HG02852 (cell line): ENCODE measurements around the gene HOXB6.
A peak's percentile ranks its signal among the peaks of the same experiment; 100 is the strongest.

Experiments used
- ATAC-seq: cut with Tn5 transposase; IDR thresholded peaks from one replicate; pipeline ENCODE4 v1.9.1; 2021; ENCODE audit warnings: mild to moderate bottlenecking, moderate library complexity; ENCODE audit not compliant: unreplicated experiment

HOXB6 gene

DNA sequence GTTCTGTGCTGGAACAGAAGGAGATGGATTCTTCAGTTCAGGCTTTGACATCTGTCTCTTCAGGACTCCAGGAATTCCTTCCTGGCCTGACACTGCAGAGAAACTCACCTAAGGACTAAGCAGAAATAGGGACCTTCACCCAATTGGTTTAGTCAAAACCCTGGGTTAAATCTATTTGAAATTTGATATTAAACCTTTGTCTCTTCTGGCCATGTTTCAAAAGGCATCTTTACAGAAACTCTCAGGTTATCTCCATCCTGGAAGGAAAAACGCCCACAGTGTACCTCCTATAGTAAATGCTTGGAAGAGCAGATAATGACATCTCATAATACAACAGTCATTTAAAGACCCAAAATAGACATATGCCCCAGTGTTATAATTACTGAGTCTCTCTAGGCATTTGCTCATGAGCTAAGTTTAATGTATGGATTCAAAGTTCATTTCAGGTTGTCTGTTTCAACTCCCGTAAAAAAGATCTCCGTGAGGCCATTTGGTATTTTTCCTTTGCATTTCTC, 21.0 kb downstream of the HOXB6 start:
- ATAC-seq, result no peak

DNA sequence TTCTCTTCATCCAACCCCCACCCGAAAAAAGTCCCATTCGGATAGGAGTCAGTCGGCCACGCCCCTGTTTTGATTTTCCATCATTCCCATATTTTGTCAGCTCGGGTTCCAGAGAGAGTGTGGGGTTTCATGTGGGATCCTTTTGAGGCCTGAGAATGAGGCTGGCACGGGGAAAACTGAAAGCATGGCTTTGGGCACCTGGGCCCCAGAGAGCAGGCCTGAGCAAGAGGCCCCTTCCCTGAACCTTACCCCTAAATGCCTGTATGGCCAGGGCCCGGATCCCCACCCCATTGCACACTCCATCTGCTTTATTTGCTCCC, 22.1 kb downstream of the HOXB6 start:
- no peak for ATAC-seq

DNA sequence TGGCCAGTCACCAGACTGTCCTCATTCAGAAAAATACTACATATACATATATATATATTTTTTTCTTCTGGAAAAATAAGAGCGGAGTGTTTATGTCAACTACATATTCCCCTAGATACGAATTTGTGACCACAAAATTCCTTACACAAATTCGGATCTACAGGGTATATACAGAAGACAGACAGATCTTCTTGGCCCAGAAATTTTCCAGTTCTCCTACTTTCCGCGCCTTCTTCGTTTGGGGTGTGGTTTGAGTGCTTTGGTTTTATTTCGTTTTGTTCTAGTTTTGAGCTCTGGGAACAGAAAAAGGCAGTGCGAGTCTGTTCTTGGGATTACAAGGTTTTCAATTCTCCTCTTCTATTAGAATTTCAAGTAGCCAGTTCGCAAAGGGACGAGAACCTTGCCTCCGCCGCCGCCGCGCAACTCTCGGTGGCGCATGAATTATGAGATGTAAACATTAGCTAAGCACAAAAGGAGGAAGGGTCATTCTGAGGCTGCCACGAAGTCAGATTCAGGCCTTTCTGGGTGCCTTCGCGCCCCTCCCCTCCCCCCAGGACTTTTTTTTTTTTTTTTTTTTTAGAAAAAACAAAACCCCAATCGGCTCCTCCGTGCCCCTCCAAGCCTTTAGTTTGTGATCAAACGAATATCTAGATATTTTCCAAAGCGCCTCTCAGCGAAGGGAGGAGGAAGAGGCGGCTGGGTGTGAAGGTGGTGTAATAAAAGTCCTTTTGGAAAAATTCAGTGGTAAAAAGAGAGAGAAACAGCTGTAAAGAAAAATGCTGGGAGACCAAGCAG, 24.8 kb downstream of the HOXB6 start:
- ATAC-seq, result no peak

DNA sequence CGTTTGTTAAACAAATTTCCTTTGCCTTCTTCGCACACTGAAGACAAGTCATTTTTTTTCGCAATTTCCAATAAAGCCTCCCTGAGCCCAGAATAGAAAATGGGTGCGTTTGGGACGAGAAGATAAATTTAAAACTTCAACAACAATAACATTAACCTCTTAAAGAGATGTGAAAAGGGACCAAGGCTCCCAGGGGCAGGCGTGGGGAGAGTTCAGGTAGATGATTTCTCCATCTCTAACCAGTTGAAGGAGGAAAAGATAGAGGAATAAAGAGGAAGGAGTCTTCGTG, 25.4 kb downstream of the HOXB6 start:
- no peak for ATAC-seq

DNA sequence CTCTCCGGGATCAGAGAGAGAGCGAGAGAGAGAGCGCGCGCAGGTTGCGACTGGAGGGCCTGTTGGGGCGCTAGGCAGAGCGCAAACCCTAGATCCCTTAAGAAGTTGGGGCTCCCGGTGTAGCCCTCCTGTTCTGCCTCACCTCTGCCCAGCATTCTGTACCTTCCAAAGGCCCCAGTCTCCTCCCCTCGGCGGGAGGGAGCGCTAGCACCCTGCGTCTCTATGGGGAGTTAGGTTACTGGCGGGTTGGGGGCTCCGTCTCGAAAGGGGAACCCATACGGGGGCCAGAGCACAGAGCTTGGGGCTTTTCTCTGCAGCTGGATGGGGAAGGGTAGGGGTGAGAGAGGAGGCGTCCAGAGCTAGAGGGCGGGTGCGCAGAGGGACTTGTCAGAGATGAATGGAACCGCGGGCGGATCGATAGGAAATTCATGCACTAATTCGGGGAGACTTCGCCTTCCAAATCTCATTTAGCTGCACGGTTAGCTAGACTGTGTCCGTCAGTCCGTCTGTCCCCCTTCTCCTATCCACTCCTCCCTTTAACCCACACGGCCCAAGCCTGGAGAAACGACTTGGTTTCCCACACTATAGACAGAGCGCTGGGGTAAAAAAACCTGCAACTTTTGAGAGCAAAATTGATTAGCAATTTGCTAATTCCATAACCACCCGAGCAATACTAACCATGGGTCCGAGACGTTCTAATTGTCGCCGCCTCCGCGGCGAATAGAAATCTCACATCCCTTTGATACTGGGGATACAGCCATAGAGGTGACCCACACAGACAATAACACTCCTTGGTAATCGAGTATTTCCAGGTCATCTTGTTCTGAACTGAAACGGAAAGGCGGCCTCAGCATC, 25.9 kb downstream of the HOXB6 start:
- peak; percentile 35 for ATAC-seq

DNA sequence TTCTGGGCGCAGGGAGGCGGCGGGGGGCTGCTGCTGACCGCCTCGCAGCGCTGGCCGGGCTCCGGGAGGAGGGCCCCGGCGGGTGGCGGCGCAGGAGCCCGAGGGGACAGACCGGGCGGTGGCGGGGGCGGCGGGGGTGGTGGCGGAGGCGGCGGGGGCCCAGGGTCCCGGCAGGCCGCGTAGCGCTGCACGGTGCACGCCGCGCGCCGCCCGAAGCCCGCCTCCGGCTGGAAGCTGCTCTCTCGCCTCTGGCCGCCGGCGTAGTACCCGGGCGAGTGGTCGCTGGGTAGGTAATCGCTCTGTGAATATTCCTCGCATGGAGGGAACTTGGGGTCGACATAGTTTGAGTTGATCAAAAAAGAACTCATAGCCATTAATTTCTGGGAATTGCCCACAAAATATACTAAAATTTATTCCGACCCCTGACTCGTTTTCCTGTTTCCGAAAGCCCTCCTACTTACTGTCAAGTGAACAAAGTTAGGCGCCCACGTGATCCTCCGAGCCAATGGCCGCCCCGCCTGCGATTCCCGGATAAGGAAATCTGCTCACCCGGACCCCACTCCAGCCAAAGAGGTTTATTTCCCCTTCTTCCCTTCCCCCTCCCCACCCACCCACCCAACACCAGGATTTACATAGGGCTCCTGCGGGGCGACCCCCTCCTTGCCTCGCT, 26.7 kb downstream of the HOXB6 start, which contains the start of gene HOXB4:
Gene HOXB4 (minus strand): TSS at position 405 of the 670 bp plus-strand sequence. CDS start 31 bp downstream, at position 374.
- peak; percentile 52 for ATAC-seq

DNA sequence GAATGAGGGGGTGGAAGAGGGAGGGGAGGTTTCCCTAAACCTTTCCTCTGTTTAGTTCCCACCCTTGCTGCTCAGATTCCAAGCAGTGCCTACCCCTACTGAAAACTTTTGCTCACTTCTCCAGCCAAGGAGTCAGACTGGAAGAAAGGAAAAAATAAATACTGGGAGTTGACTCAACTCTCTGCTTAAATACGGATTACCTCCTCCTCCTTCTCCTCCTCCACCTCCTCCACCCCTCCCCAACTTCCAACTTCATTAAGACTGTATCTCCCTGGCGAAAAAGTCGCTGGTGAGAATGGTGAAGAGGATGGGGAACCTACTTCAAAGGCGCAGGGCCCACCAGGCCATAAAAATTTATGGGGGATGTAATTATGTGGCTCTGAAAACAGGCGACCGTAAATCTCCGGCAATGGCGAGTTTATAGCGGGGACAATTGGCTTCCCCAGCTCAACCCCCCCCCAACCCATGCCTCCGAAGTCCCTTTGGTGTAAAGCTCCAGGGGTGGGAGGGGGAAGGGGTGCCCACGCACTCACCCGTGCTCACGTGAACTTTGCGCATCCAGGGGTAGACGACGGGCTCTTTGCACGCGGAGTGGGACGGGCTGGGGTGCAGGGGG, 27.3 kb downstream of the HOXB6 start:
- no peak for ATAC-seq

DNA sequence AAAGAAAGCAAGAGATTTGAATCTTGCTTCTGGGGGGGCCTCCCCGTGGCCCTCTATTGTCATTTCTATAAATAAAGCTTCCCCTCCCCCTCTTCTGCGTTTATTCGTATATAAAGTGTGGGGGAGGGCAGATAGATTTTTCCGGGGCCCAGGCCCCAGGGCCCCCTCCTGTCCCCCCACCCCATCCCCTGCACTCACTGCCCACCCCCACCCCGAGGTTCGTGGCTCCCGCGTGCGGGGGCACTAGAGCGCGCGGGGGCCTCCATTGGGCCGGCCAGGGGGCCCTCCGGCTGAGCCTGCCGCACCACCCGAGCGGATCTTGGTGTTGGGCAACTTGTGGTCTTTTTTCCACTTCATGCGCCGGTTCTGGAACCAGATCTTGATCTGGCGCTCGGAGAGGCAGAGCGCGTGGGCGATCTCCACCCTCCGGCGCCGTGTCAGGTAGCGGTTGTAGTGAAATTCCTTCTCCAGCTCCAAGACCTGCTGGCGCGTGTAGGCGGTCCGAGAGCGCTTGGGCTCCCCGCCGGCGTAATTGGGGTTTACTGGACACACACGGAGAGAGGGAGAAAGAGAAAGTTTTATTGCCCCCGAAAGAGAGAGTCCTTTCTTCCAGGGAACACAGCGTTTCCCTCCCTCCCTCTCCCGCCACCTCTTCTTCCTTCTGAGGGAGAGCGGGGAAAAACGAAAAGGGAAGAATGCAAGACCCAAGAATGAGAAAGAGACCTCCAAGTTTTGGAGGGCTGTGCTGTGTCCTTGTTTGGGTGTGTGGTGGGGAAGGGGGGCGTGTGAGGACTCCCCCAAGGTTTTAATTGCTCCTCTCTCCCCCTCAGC, 28.1 kb downstream of the HOXB6 start:
- no peak for ATAC-seq

DNA sequence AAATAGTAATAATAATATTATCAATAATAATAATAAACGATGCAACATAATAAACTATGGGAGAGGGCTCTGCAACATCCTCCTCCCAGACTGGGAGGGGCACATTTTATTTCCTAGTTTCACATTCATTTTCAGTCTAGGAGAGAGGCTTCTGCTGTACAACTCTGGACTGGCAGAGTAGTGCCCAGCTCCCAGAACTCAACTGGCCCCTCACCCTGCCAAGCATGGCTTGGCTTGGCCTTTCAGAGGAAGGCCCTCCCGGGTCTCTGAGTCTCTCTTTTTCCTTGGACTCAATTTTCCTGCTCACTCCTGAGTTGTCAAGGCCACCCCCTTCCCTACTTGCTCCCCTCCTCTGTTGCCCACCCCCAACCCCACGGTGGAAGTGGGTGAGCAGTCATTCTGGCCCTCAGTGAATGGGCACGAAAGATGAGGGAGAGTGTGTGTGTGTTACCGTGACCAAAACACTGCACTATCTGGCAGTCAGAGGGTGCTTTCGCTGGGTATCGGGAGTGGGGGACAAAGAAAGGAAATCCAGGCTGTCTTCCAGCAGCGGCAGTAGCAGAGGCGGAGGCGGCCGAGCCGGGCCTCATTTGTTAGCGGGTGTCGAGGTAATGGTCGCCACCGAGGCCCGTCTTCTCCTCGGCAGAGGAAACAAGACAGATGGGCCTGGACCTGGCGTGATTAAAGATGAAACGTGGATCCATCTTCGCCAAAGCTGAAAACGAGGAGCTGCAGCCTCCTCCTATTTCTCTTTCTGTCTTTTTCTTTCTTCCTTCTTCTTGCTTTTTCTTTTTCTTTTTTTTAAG, 28.9 kb downstream of the HOXB6 start:
- ATAC-seq, result no peak

DNA sequence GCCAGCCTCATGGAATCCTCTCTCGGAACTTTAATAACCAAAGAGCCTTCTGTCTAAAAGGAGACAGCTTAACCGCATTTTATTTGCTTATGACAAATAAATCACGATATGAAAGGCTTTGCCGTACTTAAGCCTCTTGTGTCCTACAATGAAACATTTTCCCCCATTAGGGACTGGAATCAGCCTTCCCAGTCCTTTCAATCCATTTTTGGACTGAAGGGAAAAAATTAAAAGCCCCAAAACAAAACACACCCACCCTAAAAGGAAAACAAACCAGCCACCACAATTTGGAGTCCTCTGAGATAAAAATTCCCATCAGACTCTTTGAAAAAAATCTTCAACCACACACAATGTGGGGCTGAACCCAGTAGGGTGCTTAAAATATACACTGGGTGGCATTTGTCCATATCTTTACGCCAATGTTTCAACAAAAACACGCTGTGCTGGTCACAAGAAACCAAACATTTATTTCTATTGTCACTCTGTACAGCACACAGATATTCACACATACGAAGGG, 29.7 kb downstream of the HOXB6 start:
- ATAC-seq, result no peak

DNA sequence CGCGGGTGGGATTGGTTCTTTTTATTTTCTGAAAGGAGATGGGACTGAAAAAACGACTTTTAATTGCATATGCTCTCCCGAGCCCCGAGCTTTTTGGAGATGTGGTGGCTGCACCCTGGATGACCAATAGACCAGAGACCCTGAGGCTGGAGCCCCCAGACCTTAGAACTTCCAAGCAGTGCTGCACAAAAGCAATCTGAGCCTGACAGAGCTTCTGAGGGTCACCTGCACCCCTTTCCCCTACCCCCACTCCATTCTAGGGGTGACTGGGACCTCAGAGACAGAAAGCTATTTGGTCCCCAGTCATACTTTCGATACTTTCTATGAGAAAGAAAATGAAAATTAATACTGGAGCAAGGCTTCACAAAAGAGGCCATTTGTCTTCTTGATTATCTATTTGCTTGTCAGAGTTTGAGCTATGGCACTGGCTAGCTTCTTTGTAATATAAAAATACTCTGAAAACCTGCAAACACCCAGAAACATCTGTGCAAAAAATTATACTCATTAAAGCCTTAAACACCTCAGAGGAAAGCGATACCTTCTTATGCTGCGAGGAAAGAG, 30.2 kb downstream of the HOXB6 start:
- no peak for ATAC-seq

DNA sequence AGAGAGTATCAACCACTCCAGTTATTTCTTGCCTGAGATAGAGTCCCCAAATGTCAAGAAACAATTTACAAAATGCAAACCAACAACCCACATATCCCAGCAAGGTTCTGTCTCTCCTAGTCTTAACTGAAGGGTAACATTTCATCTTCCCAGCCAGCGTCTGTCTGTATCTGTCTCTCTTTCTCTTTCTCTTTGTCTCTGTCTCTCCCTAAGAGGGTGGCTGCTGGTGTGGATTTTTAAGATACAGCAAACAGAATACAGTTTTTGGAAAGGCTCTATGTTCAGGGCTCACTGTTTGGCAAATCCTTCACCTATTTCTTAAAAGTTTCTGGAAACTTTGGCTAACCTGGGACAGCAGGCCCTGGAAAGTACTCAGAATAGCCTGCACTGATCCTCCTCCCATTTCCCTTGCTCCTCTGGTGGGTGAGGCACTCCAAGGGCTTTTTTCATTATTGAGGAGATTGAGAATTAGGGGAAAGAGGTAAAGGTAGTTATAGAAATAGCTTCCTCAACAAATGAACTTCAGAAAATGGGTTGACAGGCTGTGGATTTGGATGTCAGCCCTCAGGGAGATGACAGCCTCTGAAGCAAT, 32.9 kb downstream of the HOXB6 start:
- no peak for ATAC-seq

DNA sequence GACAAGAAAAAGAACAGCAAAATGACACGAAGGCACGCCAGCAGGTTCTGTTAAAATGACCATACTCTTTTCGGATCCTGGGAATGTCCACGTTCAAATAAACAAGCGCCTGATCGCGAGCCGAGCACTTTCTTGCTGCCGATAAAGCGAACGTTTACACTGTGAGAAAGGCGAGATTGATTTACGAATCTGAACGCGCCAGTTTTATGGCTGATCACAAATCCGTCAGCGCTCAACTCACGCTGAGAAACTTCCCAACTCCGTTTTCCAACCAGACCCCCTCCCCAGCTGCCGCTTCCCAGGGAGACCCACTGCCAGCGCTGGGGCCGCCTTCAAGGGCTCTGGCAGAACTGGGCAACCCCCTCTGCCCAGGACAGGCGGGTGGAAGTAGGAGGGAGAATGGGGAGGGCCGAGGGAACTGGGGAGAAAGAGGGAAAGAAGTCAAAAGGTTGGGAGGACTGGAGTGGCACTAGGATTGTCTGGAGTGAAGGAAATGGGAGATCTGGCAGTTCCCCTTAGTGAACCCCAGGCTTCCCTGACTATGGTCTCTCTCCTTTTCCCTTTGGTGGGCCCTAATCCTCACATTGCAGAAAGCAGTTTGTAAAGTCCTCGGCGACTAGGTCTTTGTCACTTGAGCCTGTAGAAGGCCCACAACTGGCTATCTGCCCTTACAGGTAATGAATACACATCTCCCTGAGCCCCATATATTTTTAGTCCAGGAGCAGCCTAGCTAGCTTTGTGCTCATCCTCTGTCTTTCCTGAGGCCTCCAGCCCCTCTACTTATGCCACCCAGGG, 33.6 kb downstream of the HOXB6 start:
- ATAC-seq, result no peak

DNA sequence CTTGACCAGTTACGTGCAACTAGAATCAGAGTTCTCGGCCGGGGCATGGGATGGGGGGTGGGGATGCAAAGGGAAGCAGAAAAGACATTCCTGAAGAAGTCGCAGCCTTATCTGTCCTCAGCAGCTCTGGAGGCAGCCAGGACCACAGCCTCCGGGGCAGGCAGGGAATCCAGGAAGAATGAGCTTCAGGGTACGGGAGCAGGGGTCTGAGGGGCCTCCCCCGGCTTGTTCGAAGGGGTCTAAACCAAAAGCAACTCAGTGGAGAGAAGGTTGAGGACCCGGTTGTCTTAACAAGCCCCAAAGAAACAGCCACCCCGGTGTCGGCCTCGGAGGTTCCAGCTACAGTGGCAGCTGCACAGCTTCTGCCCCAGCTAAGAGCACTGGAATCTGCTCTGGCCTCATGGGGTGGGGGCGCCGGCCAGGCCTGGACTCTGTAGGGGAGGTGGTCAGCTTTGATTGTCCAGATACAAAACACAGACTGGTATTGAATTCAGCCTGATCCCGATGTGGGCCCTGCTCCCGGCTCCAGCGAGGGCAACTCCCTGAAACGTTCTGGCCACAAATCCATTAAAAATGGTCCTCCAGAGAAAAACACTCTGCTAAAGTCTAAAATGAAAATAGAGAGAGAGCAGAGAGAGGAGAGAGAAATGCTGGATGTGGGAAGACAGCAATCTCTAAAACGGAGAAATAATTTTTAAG, 34.3 kb downstream of the HOXB6 start:
- no peak for ATAC-seq

DNA sequence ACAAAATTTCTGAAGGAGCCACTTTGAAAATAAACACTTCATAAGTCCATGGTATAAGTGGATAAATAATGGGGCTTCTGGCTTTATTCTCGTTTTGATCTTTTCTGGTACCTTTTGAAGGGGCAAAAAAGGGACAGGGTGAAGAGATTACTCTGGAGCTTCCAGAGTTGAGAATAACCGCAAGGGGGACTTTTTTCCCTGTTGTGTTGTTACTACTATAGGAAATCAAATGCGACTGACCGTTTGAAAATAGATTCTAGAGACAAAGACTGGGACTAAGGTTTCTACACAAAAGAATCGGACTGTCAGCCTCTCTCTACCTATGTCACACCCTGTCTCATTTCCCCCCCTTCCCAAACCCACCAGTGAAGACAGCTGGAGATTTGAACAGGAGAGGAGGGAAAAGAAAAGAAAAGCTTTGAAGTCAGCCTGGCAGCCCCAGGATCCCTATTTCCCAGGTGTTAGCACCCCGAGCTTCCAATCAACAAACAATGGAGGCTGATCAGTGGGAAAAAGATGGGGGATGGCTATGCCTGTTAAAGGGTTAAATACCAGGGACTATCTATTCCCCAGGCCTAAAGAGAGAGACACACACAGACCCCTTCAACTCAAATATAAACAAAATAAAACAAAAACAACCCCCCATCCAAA, 35.0 kb downstream of the HOXB6 start:
- no peak for ATAC-seq

DNA sequence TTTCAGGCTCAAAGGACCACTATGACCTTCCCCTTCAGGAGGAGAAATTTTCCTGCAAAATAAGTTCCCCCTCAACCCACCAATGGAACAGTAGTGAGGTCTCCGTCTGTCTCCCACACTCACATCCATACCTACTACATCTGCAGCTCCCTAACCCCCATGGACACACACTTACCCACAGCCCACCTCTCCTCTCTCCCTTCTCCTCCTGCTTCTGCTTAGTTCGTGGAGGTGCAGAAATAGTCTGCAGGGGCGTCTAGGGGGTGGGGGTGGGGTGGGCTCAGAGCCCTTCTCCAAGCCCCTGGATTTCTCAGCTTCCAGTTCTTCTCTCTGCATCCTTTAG, 35.6 kb downstream of the HOXB6 start:
- no peak for ATAC-seq
